ENCODE results near the gene SYPL2.

SYPL2 gene

DNA sequence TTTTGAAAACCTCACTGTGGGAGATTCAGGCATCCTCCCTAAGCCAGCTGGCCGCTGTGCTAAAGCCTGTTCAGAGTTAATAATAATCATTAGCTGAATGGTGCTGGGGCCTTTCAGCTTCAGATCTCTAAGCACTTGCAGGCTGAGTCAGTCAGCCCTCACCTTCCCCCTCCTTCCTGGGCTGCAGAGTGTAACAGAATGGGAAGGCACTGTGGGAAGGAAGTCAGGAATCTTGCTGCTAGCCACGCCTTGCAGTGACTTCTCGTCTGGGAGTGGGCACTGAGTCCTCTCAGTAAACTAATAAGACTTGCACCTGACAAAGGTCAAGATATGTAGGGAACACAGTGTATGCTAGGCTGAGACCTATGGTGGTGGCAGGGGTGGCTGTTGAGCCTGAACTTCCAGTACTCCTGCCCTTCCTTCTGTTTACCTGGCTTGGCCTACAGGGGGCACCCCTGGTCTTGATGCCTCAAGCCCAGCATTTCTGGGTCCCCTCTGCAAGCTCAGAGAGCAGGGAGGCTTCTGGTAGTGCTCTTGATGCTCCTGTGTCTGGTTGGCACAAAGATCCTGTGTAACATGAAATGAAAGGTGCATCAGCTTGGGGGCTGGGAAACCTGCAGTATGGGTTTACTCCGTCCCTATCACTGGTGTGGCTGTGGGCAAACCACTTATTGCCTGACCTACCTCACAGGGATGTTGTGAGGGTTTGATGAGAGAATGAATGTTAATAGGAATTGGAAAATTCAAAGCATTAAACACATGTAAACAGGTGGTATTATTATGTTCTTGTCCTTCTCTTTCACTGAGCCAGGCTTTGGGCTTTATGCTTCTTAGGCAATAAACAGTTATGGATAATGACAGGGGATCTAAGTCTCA is 33.6 kb downstream of the SYPL2 start:
- DNase-seq (ENCODE audit: low read depth): no peak
- H3K4me3 ChIP-seq (ENCODE audit: control insufficient read depth, low read depth, low read length): no peak overlapping the region
- TF ChIP-seq, protein P1, sequence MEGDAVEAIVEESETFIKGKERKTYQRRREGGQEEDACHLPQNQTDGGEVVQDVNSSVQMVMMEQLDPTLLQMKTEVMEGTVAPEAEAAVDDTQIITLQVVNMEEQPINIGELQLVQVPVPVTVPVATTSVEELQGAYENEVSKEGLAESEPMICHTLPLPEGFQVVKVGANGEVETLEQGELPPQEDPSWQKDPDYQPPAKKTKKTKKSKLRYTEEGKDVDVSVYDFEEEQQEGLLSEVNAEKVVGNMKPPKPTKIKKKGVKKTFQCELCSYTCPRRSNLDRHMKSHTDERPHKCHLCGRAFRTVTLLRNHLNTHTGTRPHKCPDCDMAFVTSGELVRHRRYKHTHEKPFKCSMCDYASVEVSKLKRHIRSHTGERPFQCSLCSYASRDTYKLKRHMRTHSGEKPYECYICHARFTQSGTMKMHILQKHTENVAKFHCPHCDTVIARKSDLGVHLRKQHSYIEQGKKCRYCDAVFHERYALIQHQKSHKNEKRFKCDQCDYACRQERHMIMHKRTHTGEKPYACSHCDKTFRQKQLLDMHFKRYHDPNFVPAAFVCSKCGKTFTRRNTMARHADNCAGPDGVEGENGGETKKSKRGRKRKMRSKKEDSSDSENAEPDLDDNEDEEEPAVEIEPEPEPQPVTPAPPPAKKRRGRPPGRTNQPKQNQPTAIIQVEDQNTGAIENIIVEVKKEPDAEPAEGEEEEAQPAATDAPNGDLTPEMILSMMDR (IDR thresholded peaks at IDR 0.05; ENCODE audit: control insufficient read depth, insufficient read depth, low read depth, low read length, missing control alignments): peak; percentile 60

GRCh38 chr1:109500941-109501381 is 34.6 kb downstream of the SYPL2 start:
- TF ChIP-seq, protein P1 (IDR thresholded peaks at IDR 0.05; ENCODE audit: control insufficient read depth, insufficient read depth, low read depth, low read length, missing control alignments): no peak
- H3K4me3 ChIP-seq (ENCODE audit: control insufficient read depth, low read depth, low read length): no peak overlapping the region
- DNase-seq (ENCODE audit: low read depth): peak; percentile 85

DNA sequence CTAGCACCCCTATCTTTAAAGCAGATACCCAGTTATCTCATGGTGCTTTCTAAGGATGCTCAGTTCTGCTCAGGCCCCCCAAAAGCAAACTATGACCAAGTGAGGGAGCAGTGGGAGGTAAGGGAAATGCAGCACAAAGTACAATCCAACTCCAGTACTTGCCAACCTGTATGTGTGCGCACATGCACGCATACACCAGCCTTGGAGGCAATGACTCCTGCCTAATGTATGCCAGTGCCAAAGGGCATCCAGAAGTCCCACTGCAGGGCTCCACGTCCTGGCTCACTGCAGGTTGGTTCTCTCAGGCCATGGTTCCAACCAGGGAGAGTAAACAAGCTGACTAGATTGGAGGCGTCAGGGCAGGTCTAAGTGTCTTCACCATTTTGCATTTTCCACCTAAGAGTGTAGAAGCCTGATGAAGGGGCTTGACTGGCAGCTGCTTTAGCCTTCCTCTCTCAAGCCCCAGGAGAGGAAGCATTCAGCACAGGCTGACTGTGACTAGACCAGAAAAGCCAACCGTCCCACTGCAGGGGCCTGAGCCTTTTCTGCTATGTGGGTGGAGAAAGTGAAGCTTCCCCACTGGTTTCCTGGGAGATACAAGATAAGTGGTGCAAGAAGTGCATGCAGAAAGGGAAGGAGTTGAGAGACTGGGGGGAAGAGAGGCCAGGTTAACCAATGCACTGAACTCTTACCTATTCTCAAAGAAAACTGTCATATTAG is 35.5 kb downstream of the SYPL2 start:
- no peak overlapping the region for H3K4me3 ChIP-seq (ENCODE audit: control insufficient read depth, low read depth, low read length)
- no peak for DNase-seq (ENCODE audit: low read depth)
- TF ChIP-seq, protein P1 (IDR thresholded peaks at IDR 0.05; ENCODE audit: control insufficient read depth, insufficient read depth, low read depth, low read length, missing control alignments): no peak

- DNase-seq (ENCODE audit: low read depth): no peak
- H3K4me3 ChIP-seq (ENCODE audit: control insufficient read depth, low read depth, low read length): no peak overlapping the region
- TF ChIP-seq, protein P1 (IDR thresholded peaks at IDR 0.05; ENCODE audit: control insufficient read depth, insufficient read depth, low read depth, low read length, missing control alignments): no peak
Observed at GRCh38 chr1:109502364-109502851, 36.1 kb downstream of the SYPL2 start.

DNA sequence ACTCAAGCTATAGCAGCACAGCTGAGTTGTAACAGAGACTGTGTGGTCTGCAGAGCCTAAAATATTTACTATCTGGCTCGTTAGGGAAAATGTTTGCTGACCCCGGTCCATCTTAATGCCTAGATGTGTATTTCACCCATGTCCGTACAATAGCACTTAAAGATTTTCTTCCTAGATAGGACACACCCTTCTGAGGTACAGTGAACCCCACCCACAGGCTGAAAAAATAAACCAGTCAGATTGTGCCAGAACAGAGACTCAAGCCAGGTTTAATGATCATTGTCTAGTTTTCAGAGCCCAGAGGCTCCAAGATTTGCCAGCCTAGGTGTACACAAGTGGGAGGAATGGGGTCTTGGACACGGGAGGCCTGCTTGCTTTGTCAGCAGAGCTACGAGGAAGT is 37.6 kb downstream of the SYPL2 start:
- TF ChIP-seq, protein P1 (IDR thresholded peaks at IDR 0.05; ENCODE audit: control insufficient read depth, insufficient read depth, low read depth, low read length, missing control alignments): no peak
- no peak for DNase-seq (ENCODE audit: low read depth)
- no peak overlapping the region for H3K4me3 ChIP-seq (ENCODE audit: control insufficient read depth, low read depth, low read length)

DNA sequence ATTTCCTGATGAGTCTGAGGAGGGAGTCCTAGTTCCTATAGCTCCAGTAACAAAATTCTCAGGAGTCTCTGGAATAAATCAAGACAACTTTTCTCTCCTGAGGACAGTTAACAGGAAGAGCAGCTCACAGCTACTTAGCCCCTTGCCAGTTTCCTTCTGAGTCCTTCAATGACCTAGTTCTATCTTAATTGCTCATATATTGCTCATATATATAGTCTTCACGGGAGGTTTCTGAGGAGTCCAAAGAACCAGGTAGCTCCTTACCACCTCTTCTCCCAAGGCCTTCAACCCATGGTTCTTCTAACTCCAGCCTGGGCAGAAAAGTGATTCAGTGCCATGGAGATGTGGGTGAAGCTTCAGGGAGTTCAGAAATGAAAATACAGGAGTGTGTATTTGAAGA is 38.6 kb downstream of the SYPL2 start:
- TF ChIP-seq, protein P1 (IDR thresholded peaks at IDR 0.05; ENCODE audit: control insufficient read depth, insufficient read depth, low read depth, low read length, missing control alignments): no peak
- no peak for DNase-seq (ENCODE audit: low read depth)
- H3K4me3 ChIP-seq (ENCODE audit: control insufficient read depth, low read depth, low read length): no peak overlapping the region

Data from AG09309 (cell line).